SU-DHL-6 (cell line): Measurements from ENCODE around the gene EPHB2.

Source experiments
- CTCF ChIP-seq: fragments of 200-600 bp; sonication (generic); IDR thresholded peaks from one replicate; pipeline ENCODE4 v1.5.1; 2017; ENCODE audit warnings: antibody characterized with exemption, mild to moderate bottlenecking, low read length, moderate library complexity; ENCODE audit not compliant: insufficient read depth, poor library complexity, severe bottlenecking
- EZH2phosphoT487 ChIP-seq: fragments of 200-600 bp; sonication (generic), shearing (Covaris generic); conservative IDR thresholded peaks from 2 replicates; pipeline ENCODE4 v1.6.1; 2018; ENCODE audit warnings: mild to moderate bottlenecking, antibody characterized with exemption, low read length, moderate library complexity, mixed read lengths

- TF ChIP-seq CTCF (no peak), EZH2phosphoT487 (no peak)
Observed at GRCh38 chr1:22795366-22795714, 84.7 kb downstream of the EPHB2 start.
